WTC11 (cell line): ENCODE data around the gene TBC1D1. TPM values are rescaled to one million over a fixed set of nuclear protein-coding genes. Genes with fewer than 3 reads are reported as not detected.
A peak's percentile ranks its signal among the peaks of the same experiment; 100 is the strongest.

Source experiments
- ATAC-seq: fragments of 200-7000 bp; cut with Tn5 transposase; 2 replicates; pipeline ENCODE4 v1.10.0; 2021; ENCODE audit warnings: mild to moderate bottlenecking, moderate library complexity
- CTCF ChIA-PET: fragments of 300-600 bp; sonication (Branson Sonifier 250); formaldehyde crosslinking; loops from one replicate; lab custom pipeline; 2021; ENCODE audit warnings: antibody characterized with exemption; lab: Charles Lee
- POLR2A ChIA-PET: fragments of 350-600 bp; sonication (Branson Sonifier 250); formaldehyde crosslinking; loops from one replicate; lab custom pipeline; 2021; ENCODE audit warnings: antibody characterized with exemption; lab: Charles Lee
- DNase-seq: peaks from one replicate; pipeline ENCODE4 v3.0.0; 2021; ENCODE audit warnings: low spot score
- H3K27ac Mint-ChIP-seq: 2 replicates; pipeline ENCODE4 v1.8.0; 2021; ENCODE audit warnings: mixed read lengths
- H3K27me3 Mint-ChIP-seq: 2 replicates; pipeline ENCODE4 v1.8.0; 2021; ENCODE audit warnings: low read depth, mild to moderate bottlenecking, moderate library complexity, mixed read lengths
- H3K36me3 Mint-ChIP-seq: 2 replicates; pipeline ENCODE4 v1.8.0; 2021; ENCODE audit warnings: mixed read lengths
- H3K4me1 Mint-ChIP-seq: 2 replicates; pipeline ENCODE4 v1.8.0; 2022; ENCODE audit warnings: mixed read lengths
- H3K4me3 Mint-ChIP-seq: 2 replicates; pipeline ENCODE4 v1.8.0; 2021; ENCODE audit warnings: mild to moderate bottlenecking, moderate library complexity, mixed read lengths
- H3K9me3 Mint-ChIP-seq: 2 replicates; pipeline ENCODE4 v1.8.0; 2021; ENCODE audit warnings: mixed read lengths
- ATF1 ChIP-seq: sonication (generic); formaldehyde crosslinking; IDR thresholded peaks from 2 replicates; pipeline ENCODE4 v1.8.1; 2023; ENCODE audit warnings: mild to moderate bottlenecking, moderate library complexity, missing genetic modification reagents
- CREB1 ChIP-seq: sonication (generic); formaldehyde crosslinking; IDR thresholded peaks from 2 replicates; pipeline ENCODE4 v1.8.0; 2023; ENCODE audit warnings: mild to moderate bottlenecking, missing genetic modification reagents
- JAZF1 ChIP-seq: fragments of 250-450 bp; sonication (Bioruptor Pico); IDR thresholded peaks from 2 replicates; pipeline ENCODE4 v1.9.0; 2021; ENCODE audit warnings: moderate library complexity, mild to moderate bottlenecking, inconsistent platforms
- SOX15 ChIP-seq: fragments of 250-450 bp; sonication (Bioruptor Pico); IDR thresholded peaks from 2 replicates; pipeline ENCODE4 v1.9.0; 2021; ENCODE audit warnings: mild to moderate bottlenecking
- TCF7 ChIP-seq: sonication (generic); formaldehyde crosslinking; IDR thresholded peaks from 2 replicates; pipeline ENCODE4 v1.8.0; 2022; ENCODE audit warnings: mild to moderate bottlenecking, low read depth, missing genetic modification reagents, moderate library complexity
- ZNF138 ChIP-seq: sonication (generic); formaldehyde crosslinking; conservative IDR thresholded peaks from 2 replicates; pipeline ENCODE4 v1.8.1; 2022; ENCODE audit warnings: mild to moderate bottlenecking, moderate library complexity, missing genetic modification reagents
- total RNA-seq: library from RNA; stranded (reverse); gene quantifications from 3 replicates; pipeline ENCODE4 v1.2.3, GENCODE V29; 2021
- TF ChIP-seq, protein P1 (sequence below): sonication (generic); formaldehyde crosslinking; IDR thresholded peaks from 2 replicates; pipeline ENCODE4 v1.8.1; 2022; ENCODE audit warnings: missing genetic modification reagents, borderline replicate concordance
- TF ChIP-seq, protein P2 (sequence below): fragments of 250-450 bp; sonication (Bioruptor Pico); IDR thresholded peaks from 2 replicates; pipeline ENCODE4 v1.9.0; 2021; ENCODE audit warnings: mild to moderate bottlenecking
- TF ChIP-seq, protein P3 (sequence below): sonication (generic); formaldehyde crosslinking; IDR thresholded peaks from 2 replicates; pipeline ENCODE4 v1.8.1; 2023; ENCODE audit warnings: mild to moderate bottlenecking, missing genetic modification reagents, moderate library complexity
- TF ChIP-seq, protein P4 (sequence below): fragments of 250-450 bp; sonication (Bioruptor Pico); IDR thresholded peaks from 2 replicates; pipeline ENCODE4 v1.9.0; 2021; ENCODE audit warnings: moderate library complexity, mild to moderate bottlenecking, inconsistent platforms, borderline replicate concordance
- TF ChIP-seq, protein P5 (sequence below): sonication (generic); formaldehyde crosslinking; IDR thresholded peaks from 2 replicates; pipeline ENCODE4 v1.8.1; 2023; ENCODE audit warnings: mild to moderate bottlenecking, moderate library complexity, missing genetic modification reagents
- TF ChIP-seq, protein P6 (sequence below): sonication (generic); formaldehyde crosslinking; conservative IDR thresholded peaks from 2 replicates; pipeline ENCODE4 v1.8.1; 2022; ENCODE audit warnings: mild to moderate bottlenecking, missing genetic modification reagents
- TF ChIP-seq, protein P7 (sequence below): fragments of 250-450 bp; sonication (Bioruptor Pico); IDR thresholded peaks from 2 replicates; pipeline ENCODE4 v1.9.0; 2021; ENCODE audit warnings: mild to moderate bottlenecking, borderline replicate concordance
- TF ChIP-seq, protein P8 (sequence below): fragments of 200-600 bp; IDR thresholded peaks from 2 replicates; pipeline ENCODE4 v1.8.0; 2022; ENCODE audit warnings: antibody characterized with exemption

TBC1D1 gene
- total RNA-seq, 1 experiment from 2014 or later: 134 TPM

DNA sequence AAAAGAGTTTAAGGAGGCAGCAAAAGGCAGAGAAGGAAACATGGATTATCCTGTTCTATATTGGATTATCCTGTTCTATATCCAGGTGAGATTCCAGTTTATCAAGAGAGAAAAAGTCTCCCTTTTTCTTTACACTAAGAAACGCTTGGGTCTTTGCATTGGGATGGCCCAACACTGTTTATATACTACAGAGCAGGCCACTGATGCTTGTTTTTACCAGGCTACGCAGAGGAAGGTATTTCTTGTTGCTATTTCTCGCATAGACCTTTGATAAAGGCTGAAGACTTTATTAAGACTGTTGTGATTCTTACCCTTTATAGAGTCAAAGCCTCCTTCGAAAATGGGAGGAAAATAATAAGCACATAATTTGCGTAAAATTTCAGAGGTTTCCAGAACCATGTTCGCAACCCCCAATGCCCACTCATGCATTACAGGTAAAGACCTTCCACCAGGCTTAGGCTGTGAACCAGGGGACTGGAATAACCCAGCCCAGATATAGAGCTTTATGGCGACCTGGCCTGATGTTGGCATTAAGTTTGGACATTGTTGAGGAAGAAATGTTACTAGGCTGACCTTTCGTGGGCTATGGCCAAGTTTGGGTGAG lies 287.6 kb downstream of the TBC1D1 start (continued):
- TF ChIP-seq, protein P1, sequence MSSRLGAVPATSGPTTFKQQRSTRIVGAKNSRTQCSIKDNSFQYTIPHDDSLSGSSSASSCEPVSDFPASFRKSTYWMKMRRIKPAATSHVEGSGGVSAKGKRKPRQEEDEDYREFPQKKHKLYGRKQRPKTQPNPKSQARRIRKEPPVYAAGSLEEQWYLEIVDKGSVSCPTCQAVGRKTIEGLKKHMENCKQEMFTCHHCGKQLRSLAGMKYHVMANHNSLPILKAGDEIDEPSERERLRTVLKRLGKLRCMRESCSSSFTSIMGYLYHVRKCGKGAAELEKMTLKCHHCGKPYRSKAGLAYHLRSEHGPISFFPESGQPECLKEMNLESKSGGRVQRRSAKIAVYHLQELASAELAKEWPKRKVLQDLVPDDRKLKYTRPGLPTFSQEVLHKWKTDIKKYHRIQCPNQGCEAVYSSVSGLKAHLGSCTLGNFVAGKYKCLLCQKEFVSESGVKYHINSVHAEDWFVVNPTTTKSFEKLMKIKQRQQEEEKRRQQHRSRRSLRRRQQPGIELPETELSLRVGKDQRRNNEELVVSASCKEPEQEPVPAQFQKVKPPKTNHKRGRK: no peak
- TF ChIP-seq CREB1 (CRISPR knock-in tag): no peak
- TF ChIP-seq, protein P2, sequence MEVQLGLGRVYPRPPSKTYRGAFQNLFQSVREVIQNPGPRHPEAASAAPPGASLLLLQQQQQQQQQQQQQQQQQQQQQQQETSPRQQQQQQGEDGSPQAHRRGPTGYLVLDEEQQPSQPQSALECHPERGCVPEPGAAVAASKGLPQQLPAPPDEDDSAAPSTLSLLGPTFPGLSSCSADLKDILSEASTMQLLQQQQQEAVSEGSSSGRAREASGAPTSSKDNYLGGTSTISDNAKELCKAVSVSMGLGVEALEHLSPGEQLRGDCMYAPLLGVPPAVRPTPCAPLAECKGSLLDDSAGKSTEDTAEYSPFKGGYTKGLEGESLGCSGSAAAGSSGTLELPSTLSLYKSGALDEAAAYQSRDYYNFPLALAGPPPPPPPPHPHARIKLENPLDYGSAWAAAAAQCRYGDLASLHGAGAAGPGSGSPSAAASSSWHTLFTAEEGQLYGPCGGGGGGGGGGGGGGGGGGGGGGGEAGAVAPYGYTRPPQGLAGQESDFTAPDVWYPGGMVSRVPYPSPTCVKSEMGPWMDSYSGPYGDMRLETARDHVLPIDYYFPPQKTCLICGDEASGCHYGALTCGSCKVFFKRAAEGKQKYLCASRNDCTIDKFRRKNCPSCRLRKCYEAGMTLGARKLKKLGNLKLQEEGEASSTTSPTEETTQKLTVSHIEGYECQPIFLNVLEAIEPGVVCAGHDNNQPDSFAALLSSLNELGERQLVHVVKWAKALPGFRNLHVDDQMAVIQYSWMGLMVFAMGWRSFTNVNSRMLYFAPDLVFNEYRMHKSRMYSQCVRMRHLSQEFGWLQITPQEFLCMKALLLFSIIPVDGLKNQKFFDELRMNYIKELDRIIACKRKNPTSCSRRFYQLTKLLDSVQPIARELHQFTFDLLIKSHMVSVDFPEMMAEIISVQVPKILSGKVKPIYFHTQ (CRISPR knock-in tag): no peak
- TF ChIP-seq, protein P3, sequence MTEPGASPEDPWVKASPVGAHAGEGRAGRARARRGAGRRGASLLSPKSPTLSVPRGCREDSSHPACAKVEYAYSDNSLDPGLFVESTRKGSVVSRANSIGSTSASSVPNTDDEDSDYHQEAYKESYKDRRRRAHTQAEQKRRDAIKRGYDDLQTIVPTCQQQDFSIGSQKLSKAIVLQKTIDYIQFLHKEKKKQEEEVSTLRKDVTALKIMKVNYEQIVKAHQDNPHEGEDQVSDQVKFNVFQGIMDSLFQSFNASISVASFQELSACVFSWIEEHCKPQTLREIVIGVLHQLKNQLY: no peak
- no peak for TF ChIP-seq ZNF138 (CRISPR knock-in tag)
- TF ChIP-seq, protein P4, sequence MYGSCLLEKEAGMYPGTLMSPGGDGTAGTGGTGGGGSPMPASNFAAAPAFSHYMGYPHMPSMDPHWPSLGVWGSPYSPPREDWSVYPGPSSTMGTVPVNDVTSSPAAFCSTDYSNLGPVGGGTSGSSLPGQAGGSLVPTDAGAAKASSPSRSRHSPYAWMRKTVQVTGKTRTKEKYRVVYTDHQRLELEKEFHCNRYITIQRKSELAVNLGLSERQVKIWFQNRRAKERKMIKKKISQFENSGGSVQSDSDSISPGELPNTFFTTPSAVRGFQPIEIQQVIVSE (CRISPR knock-in tag): no peak
- no peak for TF ChIP-seq ATF1
- TF ChIP-seq, protein P5, sequence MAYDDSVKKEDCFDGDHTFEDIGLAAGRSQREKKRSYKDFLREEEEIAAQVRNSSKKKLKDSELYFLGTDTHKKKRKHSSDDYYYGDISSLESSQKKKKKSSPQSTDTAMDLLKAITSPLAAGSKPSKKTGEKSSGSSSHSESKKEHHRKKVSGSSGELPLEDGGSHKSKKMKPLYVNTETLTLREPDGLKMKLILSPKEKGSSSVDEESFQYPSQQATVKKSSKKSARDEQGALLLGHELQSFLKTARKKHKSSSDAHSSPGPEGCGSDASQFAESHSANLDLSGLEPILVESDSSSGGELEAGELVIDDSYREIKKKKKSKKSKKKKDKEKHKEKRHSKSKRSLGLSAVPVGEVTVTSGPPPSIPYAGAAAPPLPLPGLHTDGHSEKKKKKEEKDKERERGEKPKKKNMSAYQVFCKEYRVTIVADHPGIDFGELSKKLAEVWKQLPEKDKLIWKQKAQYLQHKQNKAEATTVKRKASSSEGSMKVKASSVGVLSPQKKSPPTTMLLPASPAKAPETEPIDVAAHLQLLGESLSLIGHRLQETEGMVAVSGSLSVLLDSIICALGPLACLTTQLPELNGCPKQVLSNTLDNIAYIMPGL (CRISPR knock-in tag): no peak
- TF ChIP-seq, protein P6, sequence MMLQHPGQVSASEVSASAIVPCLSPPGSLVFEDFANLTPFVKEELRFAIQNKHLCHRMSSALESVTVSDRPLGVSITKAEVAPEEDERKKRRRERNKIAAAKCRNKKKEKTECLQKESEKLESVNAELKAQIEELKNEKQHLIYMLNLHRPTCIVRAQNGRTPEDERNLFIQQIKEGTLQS (CRISPR knock-in tag): no peak
- TF ChIP-seq TCF7 (CRISPR knock-in tag): no peak
- no peak for TF ChIP-seq JAZF1 (CRISPR knock-in tag)

DNA sequence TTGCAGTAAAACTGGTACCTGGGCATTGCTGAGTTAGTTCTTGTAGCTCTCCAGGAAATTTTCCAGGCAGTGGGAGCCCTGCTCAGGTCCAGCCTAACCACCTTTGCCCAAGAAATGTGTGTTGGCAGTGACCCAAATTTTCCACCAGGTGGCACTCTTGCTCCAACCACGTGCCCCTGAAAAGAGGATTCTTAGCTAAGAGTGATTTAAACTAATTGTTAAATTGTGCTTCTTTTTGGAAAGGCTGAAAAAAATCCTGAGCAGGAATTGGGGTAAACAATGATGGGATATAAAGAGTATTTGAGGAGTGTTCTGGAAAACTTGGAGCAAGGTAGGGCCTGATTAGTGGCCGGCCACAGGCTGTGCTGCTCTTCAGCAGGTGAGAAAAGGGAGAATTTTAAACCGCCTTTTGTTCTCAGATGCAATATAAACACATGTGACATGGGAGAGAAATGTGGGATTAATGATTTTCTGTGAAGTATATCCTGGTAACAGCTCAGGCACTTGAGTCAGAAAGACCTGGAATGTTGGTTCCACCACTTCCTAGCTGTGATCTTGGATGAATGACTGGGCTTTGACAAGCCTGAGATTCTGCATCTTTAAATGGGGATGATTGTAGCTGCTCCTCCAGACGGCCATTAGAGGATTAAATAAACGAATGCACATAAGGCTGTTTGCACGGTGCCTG lies 288.9 kb downstream of the TBC1D1 start:
- Mint-ChIP-seq H3K36me3 (peaks cover 40% of the 10 kb centered on the region), H3K27ac (no peak overlapping the region), H3K4me3 (no peak overlapping the region), H3K9me3 (peaks cover 46% of the 10 kb centered on the region), H3K27me3 (peaks cover 8% of the 10 kb centered on the region), H3K4me1 (peaks cover 7% of the 10 kb centered on the region)
- ATAC-seq (peak; percentile 78), DNase-seq (peak; percentile 81)
- TF ChIP-seq, protein P7, sequence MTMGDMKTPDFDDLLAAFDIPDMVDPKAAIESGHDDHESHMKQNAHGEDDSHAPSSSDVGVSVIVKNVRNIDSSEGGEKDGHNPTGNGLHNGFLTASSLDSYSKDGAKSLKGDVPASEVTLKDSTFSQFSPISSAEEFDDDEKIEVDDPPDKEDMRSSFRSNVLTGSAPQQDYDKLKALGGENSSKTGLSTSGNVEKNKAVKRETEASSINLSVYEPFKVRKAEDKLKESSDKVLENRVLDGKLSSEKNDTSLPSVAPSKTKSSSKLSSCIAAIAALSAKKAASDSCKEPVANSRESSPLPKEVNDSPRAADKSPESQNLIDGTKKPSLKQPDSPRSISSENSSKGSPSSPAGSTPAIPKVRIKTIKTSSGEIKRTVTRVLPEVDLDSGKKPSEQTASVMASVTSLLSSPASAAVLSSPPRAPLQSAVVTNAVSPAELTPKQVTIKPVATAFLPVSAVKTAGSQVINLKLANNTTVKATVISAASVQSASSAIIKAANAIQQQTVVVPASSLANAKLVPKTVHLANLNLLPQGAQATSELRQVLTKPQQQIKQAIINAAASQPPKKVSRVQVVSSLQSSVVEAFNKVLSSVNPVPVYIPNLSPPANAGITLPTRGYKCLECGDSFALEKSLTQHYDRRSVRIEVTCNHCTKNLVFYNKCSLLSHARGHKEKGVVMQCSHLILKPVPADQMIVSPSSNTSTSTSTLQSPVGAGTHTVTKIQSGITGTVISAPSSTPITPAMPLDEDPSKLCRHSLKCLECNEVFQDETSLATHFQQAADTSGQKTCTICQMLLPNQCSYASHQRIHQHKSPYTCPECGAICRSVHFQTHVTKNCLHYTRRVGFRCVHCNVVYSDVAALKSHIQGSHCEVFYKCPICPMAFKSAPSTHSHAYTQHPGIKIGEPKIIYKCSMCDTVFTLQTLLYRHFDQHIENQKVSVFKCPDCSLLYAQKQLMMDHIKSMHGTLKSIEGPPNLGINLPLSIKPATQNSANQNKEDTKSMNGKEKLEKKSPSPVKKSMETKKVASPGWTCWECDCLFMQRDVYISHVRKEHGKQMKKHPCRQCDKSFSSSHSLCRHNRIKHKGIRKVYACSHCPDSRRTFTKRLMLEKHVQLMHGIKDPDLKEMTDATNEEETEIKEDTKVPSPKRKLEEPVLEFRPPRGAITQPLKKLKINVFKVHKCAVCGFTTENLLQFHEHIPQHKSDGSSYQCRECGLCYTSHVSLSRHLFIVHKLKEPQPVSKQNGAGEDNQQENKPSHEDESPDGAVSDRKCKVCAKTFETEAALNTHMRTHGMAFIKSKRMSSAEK: no peak
- no peak for TF ChIP-seq SOX15 (CRISPR knock-in tag)
- TF ChIP-seq, protein P8, sequence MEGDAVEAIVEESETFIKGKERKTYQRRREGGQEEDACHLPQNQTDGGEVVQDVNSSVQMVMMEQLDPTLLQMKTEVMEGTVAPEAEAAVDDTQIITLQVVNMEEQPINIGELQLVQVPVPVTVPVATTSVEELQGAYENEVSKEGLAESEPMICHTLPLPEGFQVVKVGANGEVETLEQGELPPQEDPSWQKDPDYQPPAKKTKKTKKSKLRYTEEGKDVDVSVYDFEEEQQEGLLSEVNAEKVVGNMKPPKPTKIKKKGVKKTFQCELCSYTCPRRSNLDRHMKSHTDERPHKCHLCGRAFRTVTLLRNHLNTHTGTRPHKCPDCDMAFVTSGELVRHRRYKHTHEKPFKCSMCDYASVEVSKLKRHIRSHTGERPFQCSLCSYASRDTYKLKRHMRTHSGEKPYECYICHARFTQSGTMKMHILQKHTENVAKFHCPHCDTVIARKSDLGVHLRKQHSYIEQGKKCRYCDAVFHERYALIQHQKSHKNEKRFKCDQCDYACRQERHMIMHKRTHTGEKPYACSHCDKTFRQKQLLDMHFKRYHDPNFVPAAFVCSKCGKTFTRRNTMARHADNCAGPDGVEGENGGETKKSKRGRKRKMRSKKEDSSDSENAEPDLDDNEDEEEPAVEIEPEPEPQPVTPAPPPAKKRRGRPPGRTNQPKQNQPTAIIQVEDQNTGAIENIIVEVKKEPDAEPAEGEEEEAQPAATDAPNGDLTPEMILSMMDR: peak; percentile 91
- TF ChIP-seq JAZF1 (CRISPR knock-in tag): no peak
- POLR2A ChIA-PET: interaction anchor here (0.6 to 1.0 kb wide), 2 partner anchors 37 to 483 kb away, joined by 3 to 5 read pairs; no protein-coding TSS in a partner anchor
- CTCF ChIA-PET: interaction anchor here (0.6 to 3.0 kb wide), 57 partner anchors 10 to 681 kb away, joined by 3 to 41 read pairs (median 4); partner anchors contain the start of gene TLR10
